ENCODE measurements around the gene DDX54. TPM values are rescaled to one million over a fixed set of nuclear protein-coding genes. Genes with fewer than 3 reads are reported as not detected.

Gene DDX54
- total RNA-seq, 2 donors from 2014 or later, result 27.3 to 84.2 TPM

DNA sequence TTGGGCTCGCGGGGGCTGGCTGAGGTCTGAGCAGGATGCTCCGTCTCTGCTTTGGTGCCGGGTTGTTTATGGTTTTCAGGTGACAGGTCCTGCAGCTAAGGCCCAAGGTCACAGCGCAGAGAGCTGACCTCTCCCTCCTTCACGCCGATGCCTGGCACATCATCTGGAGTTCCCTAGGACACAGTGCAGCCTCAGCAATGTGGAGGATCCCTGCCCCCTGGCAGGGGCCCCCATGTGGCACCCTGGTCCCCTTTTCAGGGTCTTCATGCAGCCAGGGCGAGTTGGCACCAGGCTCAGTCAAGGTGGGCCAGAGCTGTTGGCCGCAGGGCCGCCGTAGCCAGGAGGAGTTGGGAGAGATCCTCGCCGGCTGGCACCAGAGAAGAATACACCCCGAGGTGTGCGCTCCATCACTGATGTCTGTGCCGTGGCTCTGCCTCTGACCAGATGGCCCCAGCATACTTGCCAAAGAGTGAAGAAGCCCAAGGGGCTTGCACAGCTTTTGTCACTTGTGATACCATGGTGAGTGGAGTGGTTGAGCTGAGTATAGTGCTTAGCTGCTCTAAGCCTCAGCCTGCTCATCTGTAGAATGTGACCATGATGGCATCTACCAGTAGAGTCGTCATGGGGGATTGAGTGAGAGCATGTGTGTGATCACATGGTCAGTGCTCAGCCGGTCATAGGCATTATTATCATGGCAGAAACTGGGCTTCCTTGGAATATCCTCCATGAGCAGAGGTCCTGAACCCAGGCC is 47.0 kb upstream of the DDX54 start:
- peaks cover 69 to 90% of the 10 kb centered on the region in 2 donors for H3K4me1 ChIP-seq (ENCODE audit: control insufficient read depth in 1 of 2, low read depth in 2 of 2)
- H3K36me3 ChIP-seq, result peaks cover 17% of the 10 kb centered on the region
- TF ChIP-seq, protein P1, sequence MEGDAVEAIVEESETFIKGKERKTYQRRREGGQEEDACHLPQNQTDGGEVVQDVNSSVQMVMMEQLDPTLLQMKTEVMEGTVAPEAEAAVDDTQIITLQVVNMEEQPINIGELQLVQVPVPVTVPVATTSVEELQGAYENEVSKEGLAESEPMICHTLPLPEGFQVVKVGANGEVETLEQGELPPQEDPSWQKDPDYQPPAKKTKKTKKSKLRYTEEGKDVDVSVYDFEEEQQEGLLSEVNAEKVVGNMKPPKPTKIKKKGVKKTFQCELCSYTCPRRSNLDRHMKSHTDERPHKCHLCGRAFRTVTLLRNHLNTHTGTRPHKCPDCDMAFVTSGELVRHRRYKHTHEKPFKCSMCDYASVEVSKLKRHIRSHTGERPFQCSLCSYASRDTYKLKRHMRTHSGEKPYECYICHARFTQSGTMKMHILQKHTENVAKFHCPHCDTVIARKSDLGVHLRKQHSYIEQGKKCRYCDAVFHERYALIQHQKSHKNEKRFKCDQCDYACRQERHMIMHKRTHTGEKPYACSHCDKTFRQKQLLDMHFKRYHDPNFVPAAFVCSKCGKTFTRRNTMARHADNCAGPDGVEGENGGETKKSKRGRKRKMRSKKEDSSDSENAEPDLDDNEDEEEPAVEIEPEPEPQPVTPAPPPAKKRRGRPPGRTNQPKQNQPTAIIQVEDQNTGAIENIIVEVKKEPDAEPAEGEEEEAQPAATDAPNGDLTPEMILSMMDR (IDR thresholded peaks at IDR 0.05), result no peak
- ATAC-seq (ENCODE audit: insufficient number of reproducible peaks, low FRiP score, low read depth) (no peak), DNase-seq (ENCODE audit: low spot score) (no peak)
- no peaks in the 10 kb centered on the region for H3K9me3 ChIP-seq
- no peaks in the 10 kb centered on the region for H3K27me3 ChIP-seq (replicated peaks; ENCODE audit: insufficient read depth)
- peak overlapping the region; percentile 80 to 89 for H3K27ac ChIP-seq
- peak overlapping the region; percentile 68 for H3K4me3 ChIP-seq

DNA sequence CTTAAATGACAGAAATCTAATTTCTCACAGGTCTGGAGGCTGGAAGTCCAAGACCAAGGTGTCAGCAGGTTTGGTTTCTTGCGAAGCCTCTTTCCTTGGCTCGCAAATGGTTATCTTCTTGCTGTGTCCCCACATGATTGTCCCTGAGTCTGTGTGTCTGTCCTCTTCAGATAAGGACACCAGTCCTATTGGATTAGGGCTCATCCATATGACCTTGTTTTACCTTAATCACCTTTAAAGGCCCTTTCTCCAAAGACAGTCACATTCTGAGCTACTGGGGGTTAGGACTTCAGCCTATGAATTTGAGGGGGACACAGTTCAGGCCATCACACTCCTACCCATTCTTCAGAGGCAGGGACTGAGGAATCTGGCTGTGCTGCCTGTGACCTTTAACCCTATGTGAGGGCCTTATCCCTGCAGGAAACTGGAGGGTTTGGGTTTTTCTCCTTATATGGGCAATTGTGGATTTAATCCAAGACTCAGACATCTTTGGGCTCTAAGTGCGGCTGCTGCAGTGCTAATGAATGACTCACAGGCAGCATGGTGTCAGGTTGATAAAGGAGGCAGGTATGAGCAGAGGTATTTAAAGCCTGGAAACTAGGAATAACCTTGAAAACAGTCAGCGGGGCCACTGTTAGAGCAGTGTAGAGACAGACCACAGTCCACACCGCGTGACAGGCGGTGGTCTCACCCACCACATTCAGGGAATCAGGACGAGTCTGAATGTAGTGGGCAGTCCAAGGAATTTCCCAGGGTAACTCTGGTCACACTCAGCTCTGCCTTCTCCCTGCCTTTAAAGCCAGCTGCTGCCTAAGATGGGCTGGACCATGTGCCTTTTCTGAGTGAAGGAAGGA is 46.2 kb upstream of the DDX54 start:
- DNase-seq (ENCODE audit: low spot score), result no peak
- Histone ChIP-seq H3K27ac (peak overlapping the region; percentile 80 to 89), H3K36me3 (peaks cover 17% of the 10 kb centered on the region), H3K4me1 (ENCODE audit: control insufficient read depth in 1 of 2, low read depth in 2 of 2) (peaks cover 69 to 90% of the 10 kb centered on the region in 2 donors), H3K27me3 (replicated peaks; ENCODE audit: insufficient read depth) (no peaks in the 10 kb centered on the region), H3K4me3 (no peak overlapping the region), H3K9me3 (no peaks in the 10 kb centered on the region)
- TF ChIP-seq, protein P1 (IDR thresholded peaks at IDR 0.05), result no peak
- no peak for ATAC-seq (ENCODE audit: insufficient number of reproducible peaks, low FRiP score, low read depth)

DNA sequence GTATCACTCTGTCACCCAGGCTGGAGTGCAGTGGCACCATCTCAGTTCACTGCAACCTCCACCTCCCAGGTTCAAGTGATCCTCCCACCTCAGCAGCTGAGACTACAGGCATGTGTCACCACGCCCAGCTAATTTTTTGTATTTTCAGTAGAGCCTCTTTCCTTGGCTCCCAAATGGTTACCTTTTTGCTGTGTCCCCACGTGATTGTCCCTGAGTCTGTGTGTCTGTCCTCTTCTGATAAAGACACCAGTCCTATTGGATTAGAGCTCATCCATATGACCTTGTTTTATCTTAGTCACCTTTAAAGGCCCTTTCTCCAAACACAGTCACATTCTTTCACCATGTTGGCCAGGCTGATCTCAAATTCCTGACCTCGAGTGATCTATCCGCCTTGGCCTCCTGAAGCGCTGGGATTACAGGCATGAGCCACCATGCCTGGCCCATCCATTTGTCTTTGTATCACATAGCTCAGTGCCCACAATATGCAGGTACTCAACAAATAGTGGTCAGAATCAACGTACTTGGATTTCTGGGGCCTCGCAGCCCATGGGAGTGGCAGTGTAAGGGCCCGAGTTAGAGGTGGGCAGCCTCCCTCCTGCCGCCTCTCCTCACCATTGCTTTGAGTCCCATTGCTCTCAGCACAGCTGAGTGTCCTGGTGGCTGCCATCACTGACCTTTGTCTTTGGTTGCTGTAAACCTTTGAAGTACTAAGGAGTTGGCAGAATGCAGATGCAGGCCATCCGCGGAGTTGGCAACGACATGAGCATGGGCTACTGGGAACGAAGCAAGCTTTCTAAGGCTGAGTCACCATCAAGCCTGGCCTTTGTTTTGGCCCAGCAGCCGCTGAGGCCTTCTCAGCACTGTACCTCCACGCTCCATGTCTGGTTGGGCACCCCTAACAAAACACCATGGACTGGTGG is 45.3 kb upstream of the DDX54 start:
- peaks cover 61 to 84% of the 10 kb centered on the region in 2 donors for H3K4me1 ChIP-seq (ENCODE audit: control insufficient read depth in 1 of 2, low read depth in 2 of 2)
- DNase-seq (ENCODE audit: low spot score), result no peak
- no peaks in the 10 kb centered on the region for H3K9me3 ChIP-seq
- peaks cover 17% of the 10 kb centered on the region for H3K36me3 ChIP-seq
- ATAC-seq (ENCODE audit: insufficient number of reproducible peaks, low FRiP score, low read depth), result no peak
- H3K27me3 ChIP-seq (replicated peaks; ENCODE audit: insufficient read depth), result no peaks in the 10 kb centered on the region
- peak overlapping the region; percentile 80 to 89 for H3K27ac ChIP-seq
- TF ChIP-seq, protein P1 (IDR thresholded peaks at IDR 0.05), result no peak
- no peak overlapping the region for H3K4me3 ChIP-seq

DNA sequence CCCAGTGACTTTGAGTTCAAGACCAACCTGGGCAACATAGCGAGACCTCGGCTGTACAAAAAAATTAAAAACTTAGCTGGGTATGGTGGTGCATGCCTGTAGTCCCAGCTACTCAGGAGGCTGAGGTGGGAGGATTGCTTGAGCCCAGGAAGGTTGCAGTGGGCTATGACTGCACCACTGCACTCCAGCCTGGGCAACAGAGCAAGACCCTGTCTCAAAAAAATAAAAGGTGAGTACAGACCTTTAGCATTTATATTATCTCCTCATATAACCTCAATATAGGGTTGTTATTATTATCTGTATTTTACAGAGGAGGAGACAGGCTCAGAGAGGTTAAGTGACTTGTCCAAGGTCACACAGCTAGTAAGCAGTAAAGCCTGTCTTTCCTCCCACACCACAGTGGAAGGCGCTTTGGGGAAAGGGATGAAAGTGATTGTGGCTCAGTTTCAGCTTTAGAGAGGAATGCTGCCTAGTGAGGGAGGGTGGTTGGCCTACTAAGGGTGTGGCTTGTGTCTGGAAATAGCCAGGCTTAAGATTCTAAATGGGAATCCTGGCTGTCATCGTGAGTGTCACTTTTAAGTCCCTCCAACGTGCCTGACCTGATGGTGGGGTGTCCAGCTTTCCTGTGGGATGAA is 43.2 kb upstream of the DDX54 start:
- no peak for DNase-seq (ENCODE audit: low spot score)
- TF ChIP-seq, protein P1 (IDR thresholded peaks at IDR 0.05), result no peak
- Histone ChIP-seq H3K9me3 (no peaks in the 10 kb centered on the region), H3K36me3 (peaks cover 17% of the 10 kb centered on the region), H3K4me1 (ENCODE audit: control insufficient read depth in 1 of 2, low read depth in 2 of 2) (peaks cover 65 to 78% of the 10 kb centered on the region in 2 donors), H3K4me3 (no peak overlapping the region), H3K27me3 (replicated peaks; ENCODE audit: insufficient read depth) (no peaks in the 10 kb centered on the region), H3K27ac (peak overlapping the region; percentile 85 to 89)
- no peak for ATAC-seq (ENCODE audit: insufficient number of reproducible peaks, low FRiP score, low read depth)

Data from thoracic aorta (tissue), 2 donors.